ENCODE measurements around the gene CHTF18.

Gene CHTF18

GRCh38 chr16:794091-794822 is 5.8 kb downstream of the CHTF18 start:
- no peak for DNase-seq (ENCODE audit: low spot score)

- DNase-seq (ENCODE audit: low spot score) = no peak
Measured at GRCh38 chr16:794853-795466, 6.5 kb downstream of the CHTF18 start.

GRCh38 chr16:795580-796229 is 7.3 kb downstream of the CHTF18 start:
- DNase-seq (ENCODE audit: low spot score) = no peak

- no peak for DNase-seq (ENCODE audit: low spot score)
Measured at GRCh38 chr16:796296-797119, 8.1 kb downstream of the CHTF18 start.

GRCh38 chr16:797120-797420 is 8.7 kb downstream of the CHTF18 start:
- no peak for DNase-seq (ENCODE audit: low spot score)

GRCh38 chr16:797686-798085 is 9.3 kb downstream of the CHTF18 start:
- no peak for DNase-seq (ENCODE audit: low spot score)

GRCh38 chr16:798666-799065 is 10.2 kb downstream of the CHTF18 start:
- DNase-seq (ENCODE audit: low spot score) = no peak

GRCh38 chr16:799111-799947 is 10.9 kb downstream of the CHTF18 start:
- no peak for DNase-seq (ENCODE audit: low spot score)

GRCh38 chr16:799948-800833 is 11.8 kb downstream of the CHTF18 start, which contains the start of gene GNG13:
GNG13 (minus strand) TSS chr16:800734; CDS start chr16:799077, 1,657 bp downstream.
- DNase-seq (ENCODE audit: low spot score) = no peak

GRCh38 chr16:800834-801511 is 12.6 kb downstream of the CHTF18 start:
- no peak for DNase-seq (ENCODE audit: low spot score)

- no peak for DNase-seq (ENCODE audit: low spot score)
Measured at GRCh38 chr16:801584-802363, 13.4 kb downstream of the CHTF18 start.

GRCh38 chr16:802461-802860 is 14.0 kb downstream of the CHTF18 start:
- DNase-seq (ENCODE audit: low spot score) = no peak

- no peak for DNase-seq (ENCODE audit: low spot score)
Measured at GRCh38 chr16:802914-803753, 14.7 kb downstream of the CHTF18 start.

- no peak for DNase-seq (ENCODE audit: low spot score)
Measured at GRCh38 chr16:803754-804080, 15.3 kb downstream of the CHTF18 start.

- DNase-seq (ENCODE audit: low spot score) = no peak
Measured at GRCh38 chr16:804193-805048, 16.0 kb downstream of the CHTF18 start.

- DNase-seq (ENCODE audit: low spot score) = no peak
Measured at GRCh38 chr16:805474-805873, 17.1 kb downstream of the CHTF18 start.

GRCh38 chr16:807347-808084 is 19.1 kb downstream of the CHTF18 start:
- peak; percentile 87 for DNase-seq (ENCODE audit: low spot score)
